CD14-positive monocyte (primary cell): ENCODE data around the gene JOSD2. TPM values are rescaled to one million over a fixed set of nuclear protein-coding genes. Genes with fewer than 3 reads are reported as not detected.

ENCODE experiments used
- DNase-seq, 3 donors: peaks; one replicate each; pipeline ENCODE4 v3.0.0-alpha.2; 2011 to 2022
- H2AFZ ChIP-seq: 2 replicates; pipeline ENCODE4 v1.6.0; 2012; ENCODE audit warnings: mild to moderate bottlenecking, low read depth, low read length, inconsistent platforms; ENCODE audit not compliant: insufficient read depth, poor library complexity, severe bottlenecking
- H3K27ac ChIP-seq, 2 donors: 1 replicate in 1 of 2; 2 replicates in 1 of 2; pipeline ENCODE4 v1.5.1; 2012 to 2013; ENCODE audit warnings: low read length in 2 of 2, control low read depth in 1 of 2, inconsistent platforms in 1 of 2, low read depth in 1 of 2, mild to moderate bottlenecking in 1 of 2
- H3K27me3 ChIP-seq, 2 donors: one replicate each; pipeline versions ENCODE4 v1.6.0 to v1.6.1; 2011 to 2013; ENCODE audit warnings: low read length in 2 of 2; ENCODE audit not compliant: control insufficient read depth in 2 of 2, insufficient read depth in 2 of 2
- H3K36me3 ChIP-seq, 2 donors: replicated peaks in 1 of 2; 1 replicate in 1 of 2; 2 replicates in 1 of 2; pipeline versions ENCODE4 v1.5.1 to v1.6.1; 2012 to 2013; ENCODE audit warnings: low read length in 2 of 2, control low read depth in 1 of 2, inconsistent platforms in 1 of 2, mild to moderate bottlenecking in 1 of 2; ENCODE audit not compliant: insufficient read depth in 2 of 2, control insufficient read depth in 1 of 2
- H3K4me1 ChIP-seq, 2 donors: 1 replicate in 1 of 2; 2 replicates in 1 of 2; pipeline versions ENCODE4 v1.5.1 to v1.6.1; 2012 to 2013; ENCODE audit warnings: low read length in 2 of 2, control low read depth in 1 of 2, inconsistent platforms in 1 of 2, mild to moderate bottlenecking in 1 of 2, moderate library complexity in 1 of 2; ENCODE audit not compliant: insufficient read depth in 2 of 2, control insufficient read depth in 1 of 2
- H3K4me2 ChIP-seq: replicated peaks from 2 replicates; pipeline ENCODE3; 2012; ENCODE audit warnings: low read length, moderate library complexity, mild to moderate bottlenecking; ENCODE audit not compliant: poor library complexity, severe bottlenecking; ENCODE audit errors: extremely low read depth
- H3K4me3 ChIP-seq, 3 experiments: fragments of 200-600 bp in 1 of 3; sonication (generic) in 1 of 3; replicated peaks in 1 of 3; 1 replicate in 2 of 3; 2 replicates in 1 of 3; pipeline ENCODE4 v1.5.1; 2011 to 2013; ENCODE audit warnings: low read length in 3 of 3, mild to moderate bottlenecking in 3 of 3, control low read depth in 2 of 3, low read depth in 2 of 3, inconsistent platforms in 1 of 3, moderate library complexity in 1 of 3
- H3K79me2 ChIP-seq: 2 replicates; pipeline ENCODE4 v1.6.0; 2012; ENCODE audit warnings: mild to moderate bottlenecking, control low read depth, inconsistent platforms, low read length, moderate library complexity; ENCODE audit not compliant: insufficient read depth
- H3K9ac ChIP-seq: 2 replicates; pipeline ENCODE4 v1.6.0; 2017; ENCODE audit warnings: low read length, mild to moderate bottlenecking; ENCODE audit not compliant: insufficient read depth, poor library complexity, severe bottlenecking
- H3K9me3 ChIP-seq, 2 donors: replicated peaks in 1 of 2; 1 replicate in 1 of 2; 2 replicates in 1 of 2; pipeline versions ENCODE4 v1.5.1 to v1.6.1; 2012 to 2013; ENCODE audit warnings: low read length in 2 of 2, control low read depth in 1 of 2; ENCODE audit not compliant: control insufficient read depth in 1 of 2, insufficient read depth in 1 of 2
- H4K20me1 ChIP-seq: 2 replicates; pipeline ENCODE4 v1.6.0; 2012; ENCODE audit warnings: mild to moderate bottlenecking, low read length, control low read depth, moderate library complexity; ENCODE audit not compliant: insufficient read depth
- H3K27ac Mint-ChIP-seq, 7 donors: one replicate each; pipeline ENCODE4 v1.8.0; 2020; ENCODE audit warnings: mild to moderate bottlenecking in 7 of 7, mixed read lengths in 7 of 7, moderate library complexity in 6 of 7, inconsistent platforms in 2 of 7
- H3K27me3 Mint-ChIP-seq, 3 donors: one replicate each; pipeline ENCODE4 v1.8.0; 2021 to 2022; ENCODE audit warnings: low read depth in 3 of 3, mild to moderate bottlenecking in 3 of 3, mixed read lengths in 3 of 3, moderate library complexity in 3 of 3, inconsistent platforms in 1 of 3
- H3K36me3 Mint-ChIP-seq, 2 donors: one replicate each; pipeline ENCODE4 v1.8.0; 2020; ENCODE audit warnings: mixed read lengths in 2 of 2, inconsistent platforms in 1 of 2, mild to moderate bottlenecking in 1 of 2
- H3K4me1 Mint-ChIP-seq: one replicate; pipeline ENCODE4 v1.8.0; 2020; ENCODE audit warnings: mild to moderate bottlenecking, mixed read lengths
- H3K4me3 Mint-ChIP-seq, 2 donors: one replicate each; pipeline ENCODE4 v1.8.0; 2020; ENCODE audit warnings: mild to moderate bottlenecking in 2 of 2, mixed read lengths in 2 of 2, moderate library complexity in 1 of 2
- H3K9me3 Mint-ChIP-seq, 7 donors: one replicate each; pipeline ENCODE4 v1.8.0; 2020 to 2022; ENCODE audit warnings: mixed read lengths in 7 of 7, mild to moderate bottlenecking in 6 of 7, moderate library complexity in 6 of 7, inconsistent platforms in 2 of 7
- CTCF ChIP-seq: fragments of 200-600 bp; IDR thresholded peaks from one replicate; pipeline ENCODE4 v1.8.0; 2022; ENCODE audit warnings: antibody characterized with exemption, mild to moderate bottlenecking
- WGBS: methylation state at CpG from one replicate; pipeline ENCODE4 v1.1.5; 2013; ENCODE audit warnings: missing lambda C conversion rate; ENCODE audit not compliant: insufficient coverage; 5-methylcytosine and 5-hydroxymethylcytosine counted together
- intact Hi-C, 2 donors: fragments of 100-400 bp; cut with micrococcal nuclease; formaldehyde crosslinking; loops; one replicate each; pipeline versions ENCODE4 v1.15.0 to v1.15.1; 2023
- polyA plus RNA-seq, 3 donors: library from polyadenylated mRNA; depleted of rRNA in 1 of 3; unstranded in 2 of 3; stranded (reverse) in 1 of 3; fragments of 300-500 nt in 2 of 3; fragments of >200 nt in 1 of 3; fragmentation: Illumina TruSeq in 2 of 3; gene quantifications; 1 replicate in 2 of 3; 2 replicates in 1 of 3; pipeline ENCODE4 v1.2.3, GENCODE V29; 2012 to 2021

The JOSD2 gene
- polyA plus RNA-seq, 3 donors: 33.0 to 43.0 (median 37.2) TPM

- 93% methylated on average over 6 of the region's 8 CpGs for WGBS
- Histone ChIP-seq H3K4me2 (no peak overlapping the region), H3K4me1 (peaks cover 42 to 47% of the 10 kb centered on the region in 2 donors), H3K27me3 (no peaks in the 10 kb centered on the region), H3K36me3 (no peaks in the 10 kb centered on the region), H4K20me1 (no peaks in the 10 kb centered on the region), H2AFZ (no peak overlapping the region), H3K9ac (no peak overlapping the region), H3K9me3 (peaks cover 0 to 6% of the 10 kb centered on the region in 2 donors), H3K4me3 (no peak overlapping the region), H3K79me2 (no peaks in the 10 kb centered on the region), H3K27ac (no peak overlapping the region)
- intact Hi-C loops: no loop called here
- peaks cover 4 to 12% (median 5%) of the 10 kb centered on the region in 3 donors for H3K27me3 Mint-ChIP-seq
- H3K9me3 Mint-ChIP-seq: peaks cover 3 to 18% (median 10%) of the 10 kb centered on the region in 7 donors
- no peak overlapping the region for H3K4me3 Mint-ChIP-seq
- DNase-seq: no peak
- H3K27ac Mint-ChIP-seq: no peak overlapping the region
- peaks cover 44% of the 10 kb centered on the region for H3K4me1 Mint-ChIP-seq
- TF ChIP-seq CTCF: no peak
- H3K36me3 Mint-ChIP-seq: peaks cover 0 to 7% of the 10 kb centered on the region in 2 donors
Observed at GRCh38 chr19:50493171-50493570, 17.8 kb downstream of the JOSD2 start.

DNA sequence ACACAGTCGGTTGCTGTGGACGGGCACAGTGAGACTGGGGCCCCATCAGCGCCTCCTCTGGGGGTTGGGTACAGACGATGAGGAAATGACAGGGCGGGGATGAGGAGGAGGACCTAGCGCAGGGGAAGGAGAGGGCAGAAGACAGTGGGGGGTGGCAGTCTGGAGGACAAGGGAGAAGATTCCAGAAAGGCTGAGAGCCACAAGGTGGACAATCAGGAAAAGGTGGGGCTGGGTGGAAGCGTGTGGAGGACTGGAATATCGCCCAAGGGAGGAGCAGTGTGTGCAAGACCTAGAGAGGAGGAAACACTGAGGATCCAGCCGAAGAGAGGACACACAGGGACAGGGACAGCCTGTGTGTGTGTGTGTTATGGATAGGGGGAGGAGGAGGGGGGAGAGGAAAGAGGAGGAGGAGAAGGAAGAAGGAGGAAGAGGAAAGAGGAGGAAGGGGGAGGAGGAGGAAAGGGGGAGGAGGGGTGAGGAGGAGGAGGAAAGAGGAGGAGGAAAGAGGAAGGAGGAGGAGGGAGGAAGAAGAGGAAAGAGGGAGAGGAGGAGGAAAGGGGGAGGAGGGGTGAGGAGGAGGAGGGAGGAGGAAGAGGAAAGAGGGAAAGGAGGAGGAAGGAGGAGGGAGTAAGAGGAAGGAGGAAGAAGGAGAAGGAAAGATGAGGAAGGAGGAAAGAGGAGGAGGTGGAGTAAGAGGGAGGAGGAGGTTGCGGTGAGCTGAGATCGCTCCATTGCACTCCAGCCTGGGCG, 18.5 kb downstream of the JOSD2 start:
- peak overlapping the region in 1 of 3 experiments; percentile 52 for H3K4me3 ChIP-seq
- no peaks in the 10 kb centered on the region for H3K27me3 ChIP-seq
- Mint-ChIP-seq H3K9me3 (peaks cover 6 to 22% (median 12%) of the 10 kb centered on the region in 7 donors), H3K27me3 (peaks cover 4 to 12% (median 5%) of the 10 kb centered on the region in 3 donors), H3K27ac (peak overlapping the region; percentile 59 to 91 (median 77)), H3K4me1 (peaks cover 50% of the 10 kb centered on the region), H3K4me3 (peak overlapping the region; percentile 55 to 82), H3K36me3 (peaks cover 0 to 7% of the 10 kb centered on the region in 2 donors)
- WGBS: 6% methylated on average over 9 of the region's 12 CpGs
- peak overlapping the region; percentile 27 to 61 for H3K27ac ChIP-seq
- no peaks in the 10 kb centered on the region for H3K36me3 ChIP-seq
- no peaks in the 10 kb centered on the region for H3K79me2 ChIP-seq
- TF ChIP-seq CTCF: no peak
- H2AFZ ChIP-seq: peak overlapping the region; percentile 73
- H3K4me1 ChIP-seq: peaks cover 47 to 54% of the 10 kb centered on the region in 2 donors
- peak; percentile 47 to 53 (median 52) for DNase-seq
- H3K9me3 ChIP-seq: peaks cover 0 to 6% of the 10 kb centered on the region in 2 donors
- intact Hi-C loops: no loop called here
- H4K20me1 ChIP-seq: no peaks in the 10 kb centered on the region
- peak overlapping the region; percentile 62 for H3K4me2 ChIP-seq
- H3K9ac ChIP-seq: no peak overlapping the region
